ENCODE data around the gene ZNF316.
"Not testable (repeated sequence)": the region's sequence is repeated elsewhere in the genome, so short reads cannot be mapped to it uniquely, and the experiment has no call there.

The ZNF316 gene

DNA sequence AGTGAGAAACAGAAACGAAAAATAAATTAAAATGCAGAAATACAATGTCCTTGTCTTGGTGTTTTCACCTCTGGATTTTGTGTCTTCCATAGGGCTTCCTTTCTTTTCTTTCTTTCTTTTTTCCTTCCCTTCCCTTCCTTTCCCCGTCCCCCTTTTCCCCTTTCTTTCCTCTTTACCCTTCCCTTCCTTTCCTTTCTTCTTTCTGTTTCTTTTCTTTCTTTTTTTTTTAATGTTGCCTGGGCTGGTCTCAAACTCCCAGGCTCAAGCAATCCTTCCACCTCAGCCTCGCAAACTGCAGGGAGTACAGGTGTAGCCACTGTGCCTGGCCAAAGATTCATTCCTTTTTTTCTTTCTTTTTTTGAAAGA, 12.9 kb upstream of the ZNF316 start:
- Histone ChIP-seq H2BK5ac (ENCODE audit: low read length) (no peak overlapping the region), H3K18ac (ENCODE audit: low read length) (no peak overlapping the region), H3K9ac (ENCODE audit: low read length) (no peak overlapping the region), H3K56ac (ENCODE audit: low read length) (no peak overlapping the region), H3K27me3 (ENCODE audit: insufficient read depth, low read length, poor library complexity) (no peaks in the 10 kb centered on the region), H3K79me2 (ENCODE audit: control insufficient read depth, insufficient read depth, low read length) (no peaks in the 10 kb centered on the region), H2AK5ac (ENCODE audit: low read length) (no peak overlapping the region), H3K4me2 (ENCODE audit: low read length) (no peak overlapping the region), H3K27ac (ENCODE audit: low read depth, low read length) (no peak overlapping the region), H3K36me3 (ENCODE audit: control insufficient read depth, insufficient read depth, low read length) (peaks cover 5% of the 10 kb centered on the region), H3K79me1 (ENCODE audit: low read length) (no peaks in the 10 kb centered on the region), H3K4ac (ENCODE audit: low read depth, low read length) (no peak overlapping the region), H2BK120ac (ENCODE audit: low read depth, low read length) (no peak overlapping the region), H3K23ac (ENCODE audit: low read length) (no peak overlapping the region), H3K4me3 (ENCODE audit: low read length) (no peak overlapping the region), H2BK15ac (replicated peaks; ENCODE audit: low read depth) (no peak overlapping the region), H3K4me1 (ENCODE audit: control insufficient read depth, low read depth, low read length) (no peaks in the 10 kb centered on the region), H4K5ac (ENCODE audit: low read length) (no peak overlapping the region), H4K8ac (ENCODE audit: low read depth, low read length) (no peak overlapping the region)
- no peak for DNase-seq
- no CpG with 5 or more reads among the region's 3 CpGs for WGBS (ENCODE audit: extremely low coverage, insufficient coverage, low lambda C conversion rate)

DNA sequence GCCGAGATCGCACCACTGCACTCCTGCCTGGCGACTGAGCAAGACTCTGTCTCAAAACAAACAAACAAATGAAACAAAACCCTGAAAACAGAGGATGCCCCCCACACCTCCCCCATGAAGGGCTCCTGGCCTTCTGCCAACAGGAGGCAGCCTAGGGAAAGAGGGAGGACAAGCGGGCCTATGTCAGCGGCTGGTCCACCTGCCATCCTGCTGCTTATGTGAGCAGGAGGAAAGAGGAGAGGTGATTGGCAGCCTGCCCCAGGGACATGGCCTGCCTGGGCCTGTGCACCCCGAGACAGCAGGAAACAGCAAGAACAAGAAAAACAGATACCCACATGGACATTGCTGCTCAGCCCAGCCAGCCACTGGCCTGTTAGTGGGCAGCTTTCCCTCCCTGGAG, 9.1 kb upstream of the ZNF316 start:
- Histone ChIP-seq H3K79me1 (ENCODE audit: low read length) (no peaks in the 10 kb centered on the region), H4K8ac (ENCODE audit: low read depth, low read length) (no peak overlapping the region), H3K4me3 (ENCODE audit: low read length) (no peak overlapping the region), H4K5ac (ENCODE audit: low read length) (no peak overlapping the region), H3K79me2 (ENCODE audit: control insufficient read depth, insufficient read depth, low read length) (no peaks in the 10 kb centered on the region), H2BK120ac (ENCODE audit: low read depth, low read length) (no peak overlapping the region), H3K36me3 (ENCODE audit: control insufficient read depth, insufficient read depth, low read length) (no peaks in the 10 kb centered on the region), H3K27ac (ENCODE audit: low read depth, low read length) (no peak overlapping the region), H3K4me1 (ENCODE audit: control insufficient read depth, low read depth, low read length) (no peaks in the 10 kb centered on the region), H3K4ac (ENCODE audit: low read depth, low read length) (no peak overlapping the region), H3K9ac (ENCODE audit: low read length) (no peak overlapping the region), H2AK5ac (ENCODE audit: low read length) (no peak overlapping the region), H3K4me2 (ENCODE audit: low read length) (no peak overlapping the region), H2BK15ac (replicated peaks; ENCODE audit: low read depth) (no peak overlapping the region), H2BK5ac (ENCODE audit: low read length) (no peak overlapping the region), H3K27me3 (ENCODE audit: insufficient read depth, low read length, poor library complexity) (no peaks in the 10 kb centered on the region), H3K18ac (ENCODE audit: low read length) (no peak overlapping the region), H3K56ac (ENCODE audit: low read length) (no peak overlapping the region), H3K23ac (ENCODE audit: low read length) (no peak overlapping the region)
- WGBS (ENCODE audit: extremely low coverage, insufficient coverage, low lambda C conversion rate): no CpG with 5 or more reads among the region's 6 CpGs
- DNase-seq: no peak

DNA sequence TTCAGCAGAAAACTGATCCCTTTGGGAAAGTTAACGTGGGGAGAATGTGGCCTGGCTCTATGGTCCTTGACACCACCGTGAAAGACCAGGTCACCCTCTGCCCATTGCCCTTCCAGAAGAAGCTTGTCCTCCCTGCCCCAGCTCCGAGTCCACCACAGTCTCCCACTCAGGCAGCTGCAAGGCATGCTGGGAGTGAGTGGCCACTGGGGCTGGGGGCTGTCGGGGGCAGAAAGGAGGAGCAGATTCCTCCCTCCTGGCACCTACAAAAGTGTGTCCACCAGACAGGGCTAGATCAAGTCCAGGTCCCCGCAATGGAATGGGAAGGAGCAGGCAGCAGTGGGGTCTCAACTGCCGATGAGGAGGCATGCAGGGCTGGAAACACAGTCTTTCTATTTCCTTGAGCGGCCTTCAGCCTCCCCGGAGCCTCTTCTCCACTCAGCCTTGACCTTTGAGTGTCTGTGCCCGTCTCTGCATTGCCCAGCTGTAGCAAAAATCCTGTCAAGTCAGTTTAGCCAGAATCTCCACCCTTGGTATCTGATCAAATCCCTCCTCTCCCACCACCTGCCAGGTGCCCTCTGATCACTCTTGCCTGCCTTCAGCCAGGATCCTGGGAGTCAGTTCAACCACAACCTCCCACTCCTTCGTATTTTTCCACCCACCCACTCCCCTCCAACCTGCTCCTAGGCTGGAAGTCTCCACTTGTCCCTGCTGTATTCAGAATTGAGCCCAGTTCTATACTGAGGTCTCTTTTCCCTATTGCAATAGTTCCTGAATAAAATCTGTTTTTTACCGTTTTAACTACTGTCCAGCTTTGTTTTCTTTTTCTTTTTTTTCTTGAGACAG, 6.9 kb upstream of the ZNF316 start:
- Histone ChIP-seq H3K56ac (ENCODE audit: low read length) (no peak overlapping the region), H3K18ac (ENCODE audit: low read length) (no peak overlapping the region), H3K79me1 (ENCODE audit: low read length) (no peaks in the 10 kb centered on the region), H3K23ac (ENCODE audit: low read length) (no peak overlapping the region), H3K27ac (ENCODE audit: low read depth, low read length) (no peak overlapping the region), H2BK120ac (ENCODE audit: low read depth, low read length) (no peak overlapping the region), H2AK5ac (ENCODE audit: low read length) (no peak overlapping the region), H3K9ac (ENCODE audit: low read length) (no peak overlapping the region), H3K4ac (ENCODE audit: low read depth, low read length) (no peak overlapping the region), H2BK5ac (ENCODE audit: low read length) (no peak overlapping the region), H3K36me3 (ENCODE audit: control insufficient read depth, insufficient read depth, low read length) (no peaks in the 10 kb centered on the region), H3K79me2 (ENCODE audit: control insufficient read depth, insufficient read depth, low read length) (no peaks in the 10 kb centered on the region), H2BK15ac (replicated peaks; ENCODE audit: low read depth) (no peak overlapping the region), H3K4me3 (ENCODE audit: low read length) (no peak overlapping the region), H3K4me1 (ENCODE audit: control insufficient read depth, low read depth, low read length) (no peaks in the 10 kb centered on the region), H3K27me3 (ENCODE audit: insufficient read depth, low read length, poor library complexity) (no peaks in the 10 kb centered on the region), H4K8ac (ENCODE audit: low read depth, low read length) (no peak overlapping the region), H4K5ac (ENCODE audit: low read length) (no peak overlapping the region), H3K4me2 (ENCODE audit: low read length) (no peak overlapping the region)
- WGBS (ENCODE audit: extremely low coverage, insufficient coverage, low lambda C conversion rate): no CpG with 5 or more reads among the region's 11 CpGs
- no peak for DNase-seq

DNA sequence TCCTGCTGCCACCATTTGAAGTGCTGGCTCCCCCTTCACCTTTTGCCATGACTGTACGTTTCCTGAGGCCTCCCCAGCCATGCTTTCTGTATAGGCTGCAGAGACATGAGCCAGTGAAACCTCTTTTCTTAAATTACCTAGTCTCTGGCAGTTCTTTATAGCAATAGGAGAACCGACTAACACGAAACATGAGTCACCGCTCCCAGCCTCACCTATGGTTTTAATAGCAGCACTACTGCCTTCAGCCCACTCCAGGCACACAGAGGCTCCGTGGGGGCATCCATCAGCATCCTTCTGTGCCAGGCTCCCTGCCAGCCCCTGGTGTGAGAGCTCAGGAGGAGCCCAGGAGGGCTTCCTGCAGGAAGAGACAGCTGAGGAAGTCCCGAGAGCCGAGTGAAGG, 5.5 kb upstream of the ZNF316 start:
- Histone ChIP-seq H2BK5ac (ENCODE audit: low read length) (no peak overlapping the region), H3K4ac (ENCODE audit: low read depth, low read length) (no peak overlapping the region), H3K4me3 (ENCODE audit: low read length) (no peak overlapping the region), H2AK5ac (ENCODE audit: low read length) (no peak overlapping the region), H2BK15ac (replicated peaks; ENCODE audit: low read depth) (no peak overlapping the region), H3K79me2 (ENCODE audit: control insufficient read depth, insufficient read depth, low read length) (no peaks in the 10 kb centered on the region), H3K4me2 (ENCODE audit: low read length) (no peak overlapping the region), H3K27me3 (ENCODE audit: insufficient read depth, low read length, poor library complexity) (no peaks in the 10 kb centered on the region), H3K36me3 (ENCODE audit: control insufficient read depth, insufficient read depth, low read length) (no peaks in the 10 kb centered on the region), H3K4me1 (ENCODE audit: control insufficient read depth, low read depth, low read length) (no peaks in the 10 kb centered on the region), H3K18ac (ENCODE audit: low read length) (no peak overlapping the region), H3K27ac (ENCODE audit: low read depth, low read length) (no peak overlapping the region), H3K56ac (ENCODE audit: low read length) (no peak overlapping the region), H3K23ac (ENCODE audit: low read length) (no peak overlapping the region), H3K79me1 (ENCODE audit: low read length) (no peaks in the 10 kb centered on the region), H4K8ac (ENCODE audit: low read depth, low read length) (no peak overlapping the region), H4K5ac (ENCODE audit: low read length) (no peak overlapping the region), H3K9ac (ENCODE audit: low read length) (no peak overlapping the region), H2BK120ac (ENCODE audit: low read depth, low read length) (no peak overlapping the region)
- no CpG with 5 or more reads among the region's 7 CpGs for WGBS (ENCODE audit: extremely low coverage, insufficient coverage, low lambda C conversion rate)
- DNase-seq: no peak

DNA sequence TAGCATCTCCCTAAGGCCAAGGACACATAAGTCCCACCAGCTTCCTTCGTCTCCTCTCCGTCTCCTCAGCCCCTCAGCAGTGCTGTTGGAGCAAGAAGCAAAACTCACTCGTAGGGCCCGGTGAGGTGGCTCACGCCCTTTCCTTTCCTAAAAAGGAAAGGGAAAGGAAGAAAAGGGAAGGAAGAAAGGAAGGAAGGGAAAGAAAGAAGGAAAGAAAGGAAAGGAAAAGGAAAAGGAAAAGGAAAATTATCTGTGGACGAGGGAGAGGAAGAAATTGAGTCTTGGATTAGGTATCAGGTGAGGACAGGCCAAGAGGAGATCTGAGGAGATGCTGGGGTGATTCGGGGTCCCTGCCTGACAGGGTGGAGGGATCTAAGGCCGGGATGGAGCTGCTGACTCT, 3.1 kb upstream of the ZNF316 start:
- Histone ChIP-seq H3K36me3 (ENCODE audit: control insufficient read depth, insufficient read depth, low read length) (no peaks in the 10 kb centered on the region), H2BK15ac (replicated peaks; ENCODE audit: low read depth) (no peak overlapping the region), H3K9ac (ENCODE audit: low read length) (no peak overlapping the region), H3K27me3 (ENCODE audit: insufficient read depth, low read length, poor library complexity) (no peaks in the 10 kb centered on the region), H4K5ac (ENCODE audit: low read length) (no peak overlapping the region), H3K4me3 (ENCODE audit: low read length) (no peak overlapping the region), H3K18ac (ENCODE audit: low read length) (no peak overlapping the region), H2BK120ac (ENCODE audit: low read depth, low read length) (no peak overlapping the region), H3K23ac (ENCODE audit: low read length) (no peak overlapping the region), H3K79me1 (ENCODE audit: low read length) (no peaks in the 10 kb centered on the region), H3K4me1 (ENCODE audit: control insufficient read depth, low read depth, low read length) (no peaks in the 10 kb centered on the region), H2BK5ac (ENCODE audit: low read length) (no peak overlapping the region), H3K4me2 (ENCODE audit: low read length) (no peak overlapping the region), H4K8ac (ENCODE audit: low read depth, low read length) (no peak overlapping the region), H3K56ac (ENCODE audit: low read length) (no peak overlapping the region), H3K79me2 (ENCODE audit: control insufficient read depth, insufficient read depth, low read length) (no peaks in the 10 kb centered on the region), H3K27ac (ENCODE audit: low read depth, low read length) (no peak overlapping the region), H2AK5ac (ENCODE audit: low read length) (no peak overlapping the region), H3K4ac (ENCODE audit: low read depth, low read length) (no peak overlapping the region)
- WGBS (ENCODE audit: extremely low coverage, insufficient coverage, low lambda C conversion rate): no CpG with 5 or more reads among the region's 8 CpGs
- no peak for DNase-seq

DNA sequence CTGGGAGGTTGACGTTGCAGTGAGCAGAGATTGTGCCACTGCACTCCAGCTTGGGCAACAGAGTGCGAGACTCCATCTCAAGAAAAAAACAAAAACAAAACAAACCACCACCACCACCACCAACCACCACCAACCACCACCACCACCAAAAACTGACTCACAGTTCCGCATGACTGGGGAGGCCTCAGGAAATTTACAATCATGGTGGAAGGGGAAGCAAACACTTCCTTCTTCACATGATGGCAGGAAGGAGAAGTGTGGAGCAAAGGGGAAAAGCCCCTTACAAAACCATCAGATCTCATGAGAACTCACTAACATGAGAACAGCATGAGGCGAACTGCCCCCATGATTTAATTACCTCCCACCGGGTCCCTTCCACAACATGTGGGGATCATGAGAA, 2.1 kb upstream of the ZNF316 start:
- H3K79me2 ChIP-seq (ENCODE audit: control insufficient read depth, insufficient read depth, low read length); H3K23ac ChIP-seq (ENCODE audit: low read length); DNase-seq; H3K4ac ChIP-seq (ENCODE audit: low read depth, low read length); H2BK120ac ChIP-seq (ENCODE audit: low read depth, low read length); H3K18ac ChIP-seq (ENCODE audit: low read length); H3K27ac ChIP-seq (ENCODE audit: low read depth, low read length); H3K27me3 ChIP-seq (ENCODE audit: insufficient read depth, low read length, poor library complexity); H4K5ac ChIP-seq (ENCODE audit: low read length); H3K79me1 ChIP-seq (ENCODE audit: low read length); H3K56ac ChIP-seq (ENCODE audit: low read length); H3K4me1 ChIP-seq (ENCODE audit: control insufficient read depth, low read depth, low read length); H4K8ac ChIP-seq (ENCODE audit: low read depth, low read length); H3K36me3 ChIP-seq (ENCODE audit: control insufficient read depth, insufficient read depth, low read length); H2BK5ac ChIP-seq (ENCODE audit: low read length); H3K4me2 ChIP-seq (ENCODE audit: low read length); H2AK5ac ChIP-seq (ENCODE audit: low read length); H3K4me3 ChIP-seq (ENCODE audit: low read length); H3K9ac ChIP-seq (ENCODE audit: low read length); H2BK15ac ChIP-seq (replicated peaks; ENCODE audit: low read depth): not testable (repeated sequence)
- no CpG with 5 or more reads among the region's 5 CpGs for WGBS (ENCODE audit: extremely low coverage, insufficient coverage, low lambda C conversion rate)
